SW 1271 (cell line): ENCODE results near the gene HIVEP3.

Experiments used
- DNase-seq, 2 experiments: peaks; one replicate each; lab custom pipeline; 2025; lab: John Stamatoyannopoulos, UW

HIVEP3 gene

GRCh38 chr1:41464885-41465284 lies 453.8 kb downstream of the HIVEP3 start:
- DNase-seq: no peak

- DNase-seq: no peak
Observed at GRCh38 chr1:41463516-41463915, 455.2 kb downstream of the HIVEP3 start.

GRCh38 chr1:41462680-41463004 lies 456.1 kb downstream of the HIVEP3 start:
- DNase-seq: no peak

- DNase-seq: no peak
Observed at GRCh38 chr1:41461790-41462679, 456.7 kb downstream of the HIVEP3 start.

- DNase-seq: no peak
Observed at GRCh38 chr1:41456847-41457540, 461.7 kb downstream of the HIVEP3 start.
